Gastroesophageal sphincter (tissue), 4 donors: ENCODE results near the gene CCDC136. TPM values are rescaled to one million over a fixed set of nuclear protein-coding genes. Genes with fewer than 3 reads are reported as not detected.

Source experiments
- ATAC-seq: fragments of 150-250 bp; one replicate; pipeline ENCODE4 v1.9.1; 2016; ENCODE audit warnings: mild to moderate bottlenecking, moderate library complexity
- H3K27ac ChIP-seq, 4 donors: fragments of 200-600 bp; sonication (generic) in 3 of 4; 1 replicate in 3 of 4; 2 replicates in 1 of 4; pipeline ENCODE4 v1.5.1; 2016 to 2019
- H3K27me3 ChIP-seq: fragments of 200-600 bp; sonication (generic); one replicate; pipeline ENCODE4 v1.5.1; 2019
- H3K36me3 ChIP-seq, 2 donors: fragments of 200-600 bp; sonication (generic); one replicate each; pipeline ENCODE4 v1.5.1; 2019; ENCODE audit warnings: control low read depth in 1 of 2
- H3K4me1 ChIP-seq, 3 donors: fragments of 200-600 bp; sonication (generic); 1 replicate in 2 of 3; 2 replicates in 1 of 3; pipeline ENCODE4 v1.5.1; 2016 to 2019; ENCODE audit warnings: control low read depth in 2 of 3
- H3K4me3 ChIP-seq, 2 donors: fragments of 200-600 bp; sonication (generic); one replicate each; pipeline ENCODE4 v1.5.1; 2019; ENCODE audit warnings: mild to moderate bottlenecking in 1 of 2, moderate library complexity in 1 of 2
- H3K9me3 ChIP-seq, 3 donors: fragments of 200-600 bp; sonication (generic); one replicate each; pipeline ENCODE4 v1.5.1; 2017 to 2019; ENCODE audit warnings: control low read depth in 2 of 3
- CTCF ChIP-seq, 4 experiments: fragments of 200-600 bp in 2 of 4; fragments of 450-650 bp in 2 of 4; sonication (generic) in 1 of 4; IDR thresholded peaks; one replicate each; pipeline ENCODE4 v1.5.1; 2017 to 2019; ENCODE audit warnings: antibody characterized with exemption in 4 of 4, mild to moderate bottlenecking in 2 of 4, moderate library complexity in 2 of 4
- EP300 ChIP-seq: sonication (generic); formaldehyde crosslinking; IDR thresholded peaks from one replicate; pipeline ENCODE4 v1.6.1; 2017; ENCODE audit warnings: antibody characterized with exemption, mild to moderate bottlenecking
- POLR2A ChIP-seq, 2 donors: fragments of 450-650 bp; IDR thresholded peaks; one replicate each; pipeline ENCODE4 v1.6.1; 2017; ENCODE audit warnings: antibody characterized with exemption in 2 of 2, mild to moderate bottlenecking in 2 of 2, moderate library complexity in 1 of 2
- POLR2AphosphoS5 ChIP-seq: sonication (generic); formaldehyde crosslinking; IDR thresholded peaks from one replicate; pipeline ENCODE4 v1.6.1; 2017; ENCODE audit warnings: antibody characterized with exemption
- WGBS, 2 donors: methylation state at CpG; one replicate each; pipeline ENCODE4 v1.1.5; 2018; ENCODE audit warnings: low coverage in 1 of 2; 5-methylcytosine and 5-hydroxymethylcytosine counted together
- total RNA-seq, 4 donors: library from RNA; depleted of rRNA; stranded (reverse); fragments of >200 nt; gene quantifications; one replicate each; pipeline ENCODE4 v1.1.0, GENCODE V29; 2016

Gene CCDC136
- total RNA-seq, 4 donors from 2014 or later: 14.5 to 46.9 (median 21.5) TPM

- TF ChIP-seq EP300 (no peak), CTCF (IDR thresholded peaks at IDR 0.05) (peak in 2 of 4 experiments; percentile 10 to 32), POLR2A (IDR thresholded peaks at IDR 0.05) (no peak), POLR2AphosphoS5 (peak; percentile 12)
- Histone ChIP-seq H3K4me1 (peaks cover 0 to 74% (median 36%) of the 10 kb centered on the region in 3 donors), H3K9me3 (no peaks in the 10 kb centered on the region), H3K36me3 (peaks cover 0 to 38% of the 10 kb centered on the region in 2 donors), H3K27ac (peak overlapping the region in 3 of 4 donors; percentile 79 to 84 (median 83)), H3K27me3 (no peaks in the 10 kb centered on the region), H3K4me3 (no peak overlapping the region)
- ATAC-seq: no peak
- 13 to 61% methylated on average over 1 to 7 of the region's 10 CpGs for WGBS, 2 donors
Observed at GRCh38 chr7:128860158-128861073, 68.6 kb downstream of the CCDC136 start.

- Histone ChIP-seq H3K27ac (peak overlapping the region in 3 of 4 donors; percentile 83 to 89 (median 85)), H3K27me3 (no peaks in the 10 kb centered on the region), H3K4me1 (peaks cover 0 to 74% (median 33%) of the 10 kb centered on the region in 3 donors), H3K4me3 (peak overlapping the region in 1 of 2 donors; percentile 89), H3K36me3 (peaks cover 0 to 35% of the 10 kb centered on the region in 2 donors), H3K9me3 (no peaks in the 10 kb centered on the region)
- WGBS, 2 donors: 55 to 56% methylated on average over 9 to 10 of the region's 15 CpGs
- ATAC-seq: no peak
- no peak for TF ChIP-seq EP300
- TF ChIP-seq CTCF (IDR thresholded peaks at IDR 0.05): no peak
- TF ChIP-seq POLR2AphosphoS5: no peak
- TF ChIP-seq POLR2A (IDR thresholded peaks at IDR 0.05): no peak
Observed at GRCh38 chr7:128861957-128862570, 70.3 kb downstream of the CCDC136 start.

GRCh38 chr7:128862571-128863432 lies 71.0 kb downstream of the CCDC136 start, which contains the start of gene ATP6V1F:
TSS of gene ATP6V1F (plus strand) at chr7:128862856. CDS start at chr7:128862905, 49 bp downstream.
- peak within 1 kb of the TSS; percentile 15 to 89 (median 84) for H3K27ac ChIP-seq
- 0 to 1% methylated on average over 14 to 17 of the region's 65 CpGs for WGBS, 2 donors
- H3K27me3 ChIP-seq: no peaks in the 10 kb centered on the region
- TF ChIP-seq EP300 (no peak), POLR2AphosphoS5 (peak; percentile 70), CTCF (IDR thresholded peaks at IDR 0.05) (peak in 2 of 4 experiments; percentile 25 to 33), POLR2A (IDR thresholded peaks at IDR 0.05) (peak; percentile 46 to 55)
- peak within 1 kb of the TSS; percentile 80 to 89 for H3K4me3 ChIP-seq
- no peaks in the 10 kb centered on the region for H3K9me3 ChIP-seq
- H3K4me1 ChIP-seq: peaks cover 0 to 76% (median 33%) of the 10 kb centered on the region in 3 donors
- H3K36me3 ChIP-seq: peaks cover 0 to 30% of the 10 kb centered on the region in 2 donors
- ATAC-seq: peak; percentile 93

- H3K4me1 ChIP-seq: peaks cover 0 to 80% (median 32%) of the 10 kb centered on the region in 3 donors
- H3K4me3 ChIP-seq: peak overlapping the region; percentile 80 to 89
Observed at GRCh38 chr7:128863433-128863989, 71.7 kb downstream of the CCDC136 start.

More at GRCh38 chr7:128863433-128863989, 71.7 kb downstream of the CCDC136 start:
- Histone ChIP-seq H3K36me3 (peaks cover 0 to 26% of the 10 kb centered on the region in 2 donors), H3K9me3 (no peaks in the 10 kb centered on the region), H3K27ac (peak overlapping the region in 3 of 4 donors; percentile 83 to 89 (median 85)), H3K27me3 (no peaks in the 10 kb centered on the region)
- WGBS, 2 donors: 0 to 6% methylated on average over 3 to 6 of the region's 6 CpGs
- TF ChIP-seq CTCF (IDR thresholded peaks at IDR 0.05): peak in 3 of 4 experiments; percentile 43 to 57 (median 52)
- TF ChIP-seq POLR2AphosphoS5: no peak
- no peak for ATAC-seq
